ENCODE measurements around the gene LGR6. TPM values are rescaled to one million over a fixed set of nuclear protein-coding genes. Genes with fewer than 3 reads are reported as not detected.

LGR6 gene
- total RNA-seq, 3 donors from 2014 or later: 2.6 to 11.3 TPM; not detected in 1

DNA sequence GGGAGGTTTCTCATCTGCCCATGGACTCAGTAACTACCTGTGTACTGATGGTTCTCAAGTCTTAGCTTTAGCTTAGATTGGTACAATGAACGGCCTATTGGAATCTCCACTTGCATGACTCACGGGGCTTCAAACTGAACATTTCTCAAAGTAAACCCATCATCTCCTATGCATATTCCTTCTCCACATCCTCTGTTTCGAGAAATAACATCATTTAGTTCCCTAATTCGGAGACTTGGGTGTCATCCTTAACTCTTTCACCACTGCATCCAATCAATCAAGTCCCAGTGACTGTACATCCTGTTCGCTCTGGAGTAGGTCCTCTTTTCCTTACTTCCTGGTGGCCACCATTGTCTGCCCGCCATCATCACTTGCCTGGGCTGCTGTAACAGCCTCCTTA lies 55.8 kb downstream of the LGR6 start:
- intact Hi-C loops (cut with DNase I; ENCODE audit: low total_unique reads): no loop called here
- no peaks in the 10 kb centered on the region for H3K27me3 ChIP-seq
- no peak overlapping the region for H3K27ac ChIP-seq
- H3K4me3 ChIP-seq: no peak overlapping the region
- no peaks in the 10 kb centered on the region for H3K36me3 ChIP-seq
- TF ChIP-seq, protein P1, sequence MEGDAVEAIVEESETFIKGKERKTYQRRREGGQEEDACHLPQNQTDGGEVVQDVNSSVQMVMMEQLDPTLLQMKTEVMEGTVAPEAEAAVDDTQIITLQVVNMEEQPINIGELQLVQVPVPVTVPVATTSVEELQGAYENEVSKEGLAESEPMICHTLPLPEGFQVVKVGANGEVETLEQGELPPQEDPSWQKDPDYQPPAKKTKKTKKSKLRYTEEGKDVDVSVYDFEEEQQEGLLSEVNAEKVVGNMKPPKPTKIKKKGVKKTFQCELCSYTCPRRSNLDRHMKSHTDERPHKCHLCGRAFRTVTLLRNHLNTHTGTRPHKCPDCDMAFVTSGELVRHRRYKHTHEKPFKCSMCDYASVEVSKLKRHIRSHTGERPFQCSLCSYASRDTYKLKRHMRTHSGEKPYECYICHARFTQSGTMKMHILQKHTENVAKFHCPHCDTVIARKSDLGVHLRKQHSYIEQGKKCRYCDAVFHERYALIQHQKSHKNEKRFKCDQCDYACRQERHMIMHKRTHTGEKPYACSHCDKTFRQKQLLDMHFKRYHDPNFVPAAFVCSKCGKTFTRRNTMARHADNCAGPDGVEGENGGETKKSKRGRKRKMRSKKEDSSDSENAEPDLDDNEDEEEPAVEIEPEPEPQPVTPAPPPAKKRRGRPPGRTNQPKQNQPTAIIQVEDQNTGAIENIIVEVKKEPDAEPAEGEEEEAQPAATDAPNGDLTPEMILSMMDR (IDR thresholded peaks at IDR 0.05): no peak
- TF ChIP-seq POLR2A (IDR thresholded peaks at IDR 0.05) (no peak), POLR2AphosphoS5 (IDR thresholded peaks at IDR 0.05) (no peak)
- H3K9me3 ChIP-seq: no peaks in the 10 kb centered on the region
- peaks cover 0 to 9% of the 10 kb centered on the region in 2 donors for H3K4me1 ChIP-seq
- DNase-seq (ENCODE audit: low spot score in 2 of 2): peak in 1 of 2 donors; percentile 9

DNA sequence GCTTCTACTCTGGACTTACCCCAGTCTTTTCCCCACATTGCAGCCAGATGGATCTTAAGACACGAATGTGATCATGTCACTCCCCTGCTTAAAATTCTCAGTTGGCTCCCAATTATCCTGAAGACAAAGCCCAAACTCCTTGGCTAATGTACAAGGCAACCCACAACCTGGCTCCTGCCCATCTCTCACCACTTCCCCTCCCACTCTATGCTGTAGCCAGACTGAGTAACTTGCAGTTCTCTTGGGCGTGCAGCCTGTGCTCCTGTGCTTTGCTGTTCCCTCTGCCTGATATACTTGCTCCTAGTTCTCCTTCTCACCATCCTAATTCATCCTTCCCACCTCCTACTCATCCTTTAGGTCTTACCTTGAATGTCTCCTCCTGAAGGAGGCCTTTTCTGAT lies 56.2 kb downstream of the LGR6 start:
- Histone ChIP-seq H3K4me3 (no peak overlapping the region), H3K36me3 (no peaks in the 10 kb centered on the region), H3K4me1 (peaks cover 0 to 9% of the 10 kb centered on the region in 2 donors), H3K27ac (no peak overlapping the region), H3K9me3 (no peaks in the 10 kb centered on the region), H3K27me3 (no peaks in the 10 kb centered on the region)
- DNase-seq (ENCODE audit: low spot score in 2 of 2): peak in 1 of 2 donors; percentile 14
- TF ChIP-seq, protein P1 (IDR thresholded peaks at IDR 0.05): no peak
- no peak for TF ChIP-seq POLR2A (IDR thresholded peaks at IDR 0.05)
- TF ChIP-seq POLR2AphosphoS5 (IDR thresholded peaks at IDR 0.05): no peak
- intact Hi-C loops (cut with DNase I; ENCODE audit: low total_unique reads): no loop called here

- H3K9me3 ChIP-seq: no peaks in the 10 kb centered on the region
- peak in 1 of 2 donors; percentile 2 for DNase-seq (ENCODE audit: low spot score in 2 of 2)
- TF ChIP-seq, protein P1 (IDR thresholded peaks at IDR 0.05): no peak
- no peak for TF ChIP-seq POLR2A (IDR thresholded peaks at IDR 0.05)
- no peak for TF ChIP-seq POLR2AphosphoS5 (IDR thresholded peaks at IDR 0.05)
- H3K27me3 ChIP-seq: no peaks in the 10 kb centered on the region
- no peak overlapping the region for H3K27ac ChIP-seq
- H3K36me3 ChIP-seq: no peaks in the 10 kb centered on the region
- H3K4me1 ChIP-seq: peaks cover 0 to 9% of the 10 kb centered on the region in 2 donors
- H3K4me3 ChIP-seq: no peak overlapping the region
- intact Hi-C loops (cut with DNase I; ENCODE audit: low total_unique reads): no loop called here
These were observed 57.4 kb downstream of the LGR6 start for GRCh38 chr1:202250982-202251381.

GRCh38 chr1:202251424-202252256 lies 58.0 kb downstream of the LGR6 start:
- H3K9me3 ChIP-seq: no peaks in the 10 kb centered on the region
- peaks cover 0 to 9% of the 10 kb centered on the region in 2 donors for H3K4me1 ChIP-seq
- H3K4me3 ChIP-seq: no peak overlapping the region
- intact Hi-C loops (cut with DNase I; ENCODE audit: low total_unique reads): no loop called here
- no peak overlapping the region for H3K27ac ChIP-seq
- TF ChIP-seq POLR2A (IDR thresholded peaks at IDR 0.05): no peak
- TF ChIP-seq POLR2AphosphoS5 (IDR thresholded peaks at IDR 0.05): no peak
- TF ChIP-seq, protein P1 (IDR thresholded peaks at IDR 0.05): no peak
- H3K27me3 ChIP-seq: no peaks in the 10 kb centered on the region
- no peaks in the 10 kb centered on the region for H3K36me3 ChIP-seq
- peak in 1 of 2 donors; percentile 12 for DNase-seq (ENCODE audit: low spot score in 2 of 2)

GRCh38 chr1:202252271-202252670 lies 58.7 kb downstream of the LGR6 start:
- intact Hi-C loops (cut with DNase I; ENCODE audit: low total_unique reads): no loop called here
- Histone ChIP-seq H3K4me1 (peaks cover 0 to 9% of the 10 kb centered on the region in 2 donors), H3K4me3 (no peak overlapping the region), H3K27me3 (no peaks in the 10 kb centered on the region), H3K36me3 (no peaks in the 10 kb centered on the region), H3K27ac (no peak overlapping the region), H3K9me3 (no peaks in the 10 kb centered on the region)
- TF ChIP-seq POLR2A (IDR thresholded peaks at IDR 0.05): no peak
- TF ChIP-seq, protein P1 (IDR thresholded peaks at IDR 0.05): no peak
- TF ChIP-seq POLR2AphosphoS5 (IDR thresholded peaks at IDR 0.05): no peak
- peak in 1 of 2 donors; percentile 12 for DNase-seq (ENCODE audit: low spot score in 2 of 2)

All from breast epithelium (tissue), 4 donors.